ENCODE data around the gene PCYT1A. TPM values are rescaled to one million over a fixed set of nuclear protein-coding genes. Genes with fewer than 3 reads are reported as not detected.

PCYT1A gene
- total RNA-seq, 1 donor from 2014 or later = 33.9 TPM

- TF ChIP-seq, protein P1, sequence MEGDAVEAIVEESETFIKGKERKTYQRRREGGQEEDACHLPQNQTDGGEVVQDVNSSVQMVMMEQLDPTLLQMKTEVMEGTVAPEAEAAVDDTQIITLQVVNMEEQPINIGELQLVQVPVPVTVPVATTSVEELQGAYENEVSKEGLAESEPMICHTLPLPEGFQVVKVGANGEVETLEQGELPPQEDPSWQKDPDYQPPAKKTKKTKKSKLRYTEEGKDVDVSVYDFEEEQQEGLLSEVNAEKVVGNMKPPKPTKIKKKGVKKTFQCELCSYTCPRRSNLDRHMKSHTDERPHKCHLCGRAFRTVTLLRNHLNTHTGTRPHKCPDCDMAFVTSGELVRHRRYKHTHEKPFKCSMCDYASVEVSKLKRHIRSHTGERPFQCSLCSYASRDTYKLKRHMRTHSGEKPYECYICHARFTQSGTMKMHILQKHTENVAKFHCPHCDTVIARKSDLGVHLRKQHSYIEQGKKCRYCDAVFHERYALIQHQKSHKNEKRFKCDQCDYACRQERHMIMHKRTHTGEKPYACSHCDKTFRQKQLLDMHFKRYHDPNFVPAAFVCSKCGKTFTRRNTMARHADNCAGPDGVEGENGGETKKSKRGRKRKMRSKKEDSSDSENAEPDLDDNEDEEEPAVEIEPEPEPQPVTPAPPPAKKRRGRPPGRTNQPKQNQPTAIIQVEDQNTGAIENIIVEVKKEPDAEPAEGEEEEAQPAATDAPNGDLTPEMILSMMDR (IDR thresholded peaks at IDR 0.05; ENCODE audit: unreplicated experiment) = no peak
- Mint-ChIP-seq H3K27ac (no peak overlapping the region), H3K9me3 (ENCODE audit: low read depth) (no peaks in the 10 kb centered on the region), H3K4me1 (ENCODE audit: low read depth) (no peaks in the 10 kb centered on the region), H3K36me3 (ENCODE audit: insufficient read depth) (peaks cover 20% of the 10 kb centered on the region), H3K4me3 (ENCODE audit: low read depth) (no peak overlapping the region), H3K27me3 (no peaks in the 10 kb centered on the region)
- no peak for DNase-seq (ENCODE audit: low spot score, unreplicated experiment)
Measured at GRCh38 chr3:196272826-196273225, 14.7 kb downstream of the PCYT1A start.

DNA sequence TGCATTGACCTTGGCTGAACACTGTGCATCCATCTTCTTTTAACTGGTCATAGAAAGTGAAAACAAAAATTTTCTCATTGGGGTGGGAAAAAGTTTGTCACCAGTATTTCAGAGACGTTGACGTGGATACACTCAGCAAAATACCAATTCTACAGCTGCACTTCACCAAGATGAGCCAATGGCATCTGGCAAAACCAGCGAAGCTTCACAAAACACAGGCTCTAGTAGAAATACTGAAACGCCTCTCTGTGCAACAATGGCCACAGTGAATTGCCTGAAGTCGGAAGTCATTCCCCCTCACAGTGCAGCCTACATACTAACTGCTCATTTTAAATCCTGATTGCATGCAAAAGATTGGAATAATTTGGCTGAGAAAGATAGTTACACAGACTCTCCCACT is 17.0 kb downstream of the PCYT1A start:
- TF ChIP-seq, protein P1 (IDR thresholded peaks at IDR 0.05; ENCODE audit: unreplicated experiment) = no peak
- Mint-ChIP-seq H3K4me3 (ENCODE audit: low read depth) (no peak overlapping the region), H3K4me1 (ENCODE audit: low read depth) (no peaks in the 10 kb centered on the region), H3K27ac (no peak overlapping the region), H3K27me3 (no peaks in the 10 kb centered on the region), H3K9me3 (ENCODE audit: low read depth) (no peaks in the 10 kb centered on the region), H3K36me3 (ENCODE audit: insufficient read depth) (peaks cover 20% of the 10 kb centered on the region)
- DNase-seq (ENCODE audit: low spot score, unreplicated experiment) = no peak

DNA sequence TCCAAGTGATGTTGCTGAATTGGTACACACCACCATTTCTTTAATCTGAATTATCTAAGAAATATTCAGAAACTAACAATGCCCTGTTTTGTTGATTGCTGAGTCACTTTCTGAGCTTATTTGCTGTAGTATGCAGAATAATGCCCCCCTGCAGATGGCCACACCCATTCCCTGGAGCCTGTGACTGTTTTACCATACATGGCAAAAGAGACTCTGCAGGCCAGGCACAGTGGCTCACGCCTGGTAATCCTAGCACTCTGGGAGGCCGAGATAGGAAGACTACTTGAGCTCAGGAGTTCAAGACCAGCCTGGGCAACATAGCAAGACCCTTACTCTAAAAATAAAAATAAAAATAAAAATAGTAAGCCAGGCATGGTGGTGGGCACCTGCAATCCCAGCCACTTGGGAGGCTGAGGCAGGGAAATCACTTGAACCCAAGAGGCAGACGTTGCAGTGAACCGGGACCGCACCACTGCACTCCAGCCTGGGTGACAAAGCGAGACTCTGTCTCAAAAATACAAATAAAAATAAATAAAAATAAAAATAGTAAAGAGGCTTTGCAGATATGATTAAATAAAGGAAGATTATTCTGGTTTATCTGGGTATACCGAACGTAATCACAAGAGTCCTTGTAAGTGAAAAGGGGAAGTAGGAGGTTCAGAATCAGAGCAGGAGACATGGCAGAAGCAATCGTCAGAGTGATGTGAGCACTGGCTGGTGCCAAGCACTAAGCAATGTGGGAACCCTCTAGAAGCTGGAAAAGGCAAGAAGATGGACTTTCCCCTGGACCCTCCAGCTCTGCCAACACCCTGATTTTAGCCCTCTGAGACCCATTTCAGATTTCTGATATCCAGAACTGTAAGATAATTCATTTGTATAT is 19.0 kb downstream of the PCYT1A start:
- DNase-seq (ENCODE audit: low spot score, unreplicated experiment) = no peak
- peaks cover 19% of the 10 kb centered on the region for H3K36me3 Mint-ChIP-seq (ENCODE audit: insufficient read depth)
- H3K4me3 Mint-ChIP-seq (ENCODE audit: low read depth) = no peak overlapping the region
- H3K27ac Mint-ChIP-seq = no peak overlapping the region
- H3K9me3 Mint-ChIP-seq (ENCODE audit: low read depth) = no peaks in the 10 kb centered on the region
- TF ChIP-seq, protein P1 (IDR thresholded peaks at IDR 0.05; ENCODE audit: unreplicated experiment) = no peak
- H3K27me3 Mint-ChIP-seq = no peaks in the 10 kb centered on the region
- no peaks in the 10 kb centered on the region for H3K4me1 Mint-ChIP-seq (ENCODE audit: low read depth)

GRCh38 chr3:196263819-196264218 is 23.7 kb downstream of the PCYT1A start:
- H3K27ac Mint-ChIP-seq = no peak overlapping the region
- no peak overlapping the region for H3K4me3 Mint-ChIP-seq (ENCODE audit: low read depth)
- peaks cover 20% of the 10 kb centered on the region for H3K36me3 Mint-ChIP-seq (ENCODE audit: insufficient read depth)
- DNase-seq (ENCODE audit: low spot score, unreplicated experiment) = no peak
- H3K4me1 Mint-ChIP-seq (ENCODE audit: low read depth) = no peaks in the 10 kb centered on the region
- H3K27me3 Mint-ChIP-seq = no peaks in the 10 kb centered on the region
- no peaks in the 10 kb centered on the region for H3K9me3 Mint-ChIP-seq (ENCODE audit: low read depth)
- TF ChIP-seq, protein P1 (IDR thresholded peaks at IDR 0.05; ENCODE audit: unreplicated experiment) = no peak

GRCh38 chr3:196260784-196261183 is 26.7 kb downstream of the PCYT1A start:
- Mint-ChIP-seq H3K36me3 (ENCODE audit: insufficient read depth) (peaks cover 22% of the 10 kb centered on the region), H3K27ac (no peak overlapping the region), H3K9me3 (ENCODE audit: low read depth) (no peaks in the 10 kb centered on the region), H3K4me1 (ENCODE audit: low read depth) (no peaks in the 10 kb centered on the region), H3K27me3 (no peaks in the 10 kb centered on the region), H3K4me3 (ENCODE audit: low read depth) (no peak overlapping the region)
- DNase-seq (ENCODE audit: low spot score, unreplicated experiment) = no peak
- TF ChIP-seq, protein P1 (IDR thresholded peaks at IDR 0.05; ENCODE audit: unreplicated experiment) = no peak
